GM21528 (cell line): ENCODE results near the gene CASKIN1.

Source experiments
- ATAC-seq: cut with Tn5 transposase; IDR thresholded peaks from one replicate; pipeline ENCODE4 v1.9.1; 2021; ENCODE audit warnings: mild to moderate bottlenecking, moderate library complexity; ENCODE audit not compliant: unreplicated experiment, low FRiP score

Gene CASKIN1

GRCh38 chr16:2233872-2234812 is 37.7 kb upstream of the CASKIN1 start:
- no peak for ATAC-seq

DNA sequence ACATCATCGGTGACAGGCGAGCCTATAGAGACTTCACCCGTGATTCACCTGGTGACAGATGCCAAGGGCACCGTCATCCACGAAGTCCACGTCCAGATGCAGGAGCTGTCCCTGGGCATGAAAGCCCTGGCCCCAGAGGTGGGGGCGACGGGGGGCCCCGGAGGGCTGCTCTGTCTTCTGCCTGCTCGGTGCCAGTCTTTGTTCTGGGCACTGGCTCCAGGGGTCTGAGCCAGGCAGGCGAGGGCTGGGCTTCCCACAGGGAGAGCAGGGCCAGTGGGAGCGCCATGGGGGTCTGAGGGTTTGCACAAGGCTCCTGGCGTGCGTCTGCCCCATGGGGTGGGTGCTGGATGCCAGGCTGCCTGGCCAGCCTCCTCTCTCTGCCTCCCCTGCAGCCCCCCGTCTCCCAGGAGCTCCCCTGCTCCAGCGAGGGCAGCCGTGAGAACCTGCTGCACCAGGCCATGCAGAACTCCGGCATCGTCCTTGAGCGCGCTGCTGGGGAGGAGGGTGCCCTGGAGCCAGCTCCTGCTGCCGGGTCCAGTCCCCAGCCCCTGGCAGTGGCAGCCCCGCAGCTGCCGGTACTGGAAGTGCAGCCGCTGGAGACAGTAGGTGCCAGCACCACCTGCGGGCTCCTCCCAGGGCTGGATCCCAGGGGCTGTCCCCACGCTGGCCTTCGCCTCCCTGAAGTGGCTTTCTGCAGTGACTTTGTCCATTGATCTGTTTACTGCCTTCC is 36.8 kb upstream of the CASKIN1 start:
- ATAC-seq = no peak

DNA sequence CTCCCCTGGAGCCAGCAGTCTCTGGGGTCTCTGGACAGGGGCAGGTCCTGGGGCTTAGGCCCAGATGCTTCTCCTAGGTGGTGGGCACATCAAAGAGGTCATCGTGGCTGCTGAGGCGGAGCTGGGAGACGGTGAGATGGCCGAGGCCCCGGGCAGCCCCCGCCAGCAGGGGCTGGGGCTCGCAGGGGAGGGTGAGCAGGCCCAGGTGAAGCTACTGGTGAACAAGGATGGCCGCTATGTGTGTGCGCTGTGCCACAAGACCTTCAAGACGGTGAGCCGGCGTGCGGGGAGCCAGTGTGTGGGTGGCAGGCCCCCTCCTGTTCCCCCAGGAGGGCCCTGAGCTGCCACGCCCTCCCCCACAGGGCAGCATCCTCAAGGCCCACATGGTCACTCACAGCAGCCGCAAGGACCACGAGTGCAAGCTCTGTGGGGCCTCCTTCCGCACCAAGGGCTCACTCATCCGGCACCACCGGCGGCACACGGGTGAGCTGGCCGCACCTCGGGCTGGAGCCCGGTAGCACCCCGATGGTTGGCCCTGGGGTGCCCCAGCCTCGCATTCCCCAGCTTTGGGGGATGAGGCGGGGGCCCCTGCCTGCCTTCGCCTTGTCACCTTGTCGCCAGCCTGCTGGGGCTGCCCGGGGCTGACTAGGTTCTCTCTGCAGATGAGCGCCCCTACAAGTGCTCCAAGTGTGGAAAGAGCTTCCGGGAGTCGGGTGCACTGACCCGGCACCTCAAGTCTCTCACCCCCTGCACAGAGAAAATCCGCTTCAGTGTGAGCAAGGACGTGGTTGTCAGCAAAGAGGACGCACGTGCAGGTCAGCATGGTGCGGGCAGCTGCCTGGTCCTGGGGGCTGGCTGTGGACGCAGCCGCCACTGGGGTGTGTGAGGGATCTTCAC is 35.9 kb upstream of the CASKIN1 start:
- no peak for ATAC-seq

- no peak for ATAC-seq
Measured at GRCh38 chr16:2231016-2231931, 34.9 kb upstream of the CASKIN1 start.

DNA sequence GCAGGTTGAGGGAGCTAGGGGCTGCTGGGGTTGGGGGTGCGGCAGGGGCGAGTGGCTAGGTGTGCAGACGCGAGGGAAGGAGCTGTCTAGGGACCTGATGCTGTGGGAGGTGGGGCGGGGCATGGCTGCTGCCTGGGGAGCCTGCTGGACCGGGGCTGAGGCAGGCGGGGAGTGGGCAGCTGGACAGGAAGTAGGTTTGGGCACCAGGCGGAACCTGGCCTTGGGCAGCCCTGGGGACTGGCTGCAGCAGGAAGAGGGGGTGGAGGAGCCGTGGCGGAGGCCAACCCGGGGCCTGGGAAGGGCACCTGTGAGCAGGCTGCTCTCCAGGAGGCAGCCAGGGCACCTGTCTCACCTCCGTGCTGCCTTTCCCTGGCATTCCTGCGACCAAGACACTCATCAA is 34.0 kb upstream of the CASKIN1 start:
- ATAC-seq = no peak

GRCh38 chr16:2229632-2230250 is 33.3 kb upstream of the CASKIN1 start:
- no peak for ATAC-seq

DNA sequence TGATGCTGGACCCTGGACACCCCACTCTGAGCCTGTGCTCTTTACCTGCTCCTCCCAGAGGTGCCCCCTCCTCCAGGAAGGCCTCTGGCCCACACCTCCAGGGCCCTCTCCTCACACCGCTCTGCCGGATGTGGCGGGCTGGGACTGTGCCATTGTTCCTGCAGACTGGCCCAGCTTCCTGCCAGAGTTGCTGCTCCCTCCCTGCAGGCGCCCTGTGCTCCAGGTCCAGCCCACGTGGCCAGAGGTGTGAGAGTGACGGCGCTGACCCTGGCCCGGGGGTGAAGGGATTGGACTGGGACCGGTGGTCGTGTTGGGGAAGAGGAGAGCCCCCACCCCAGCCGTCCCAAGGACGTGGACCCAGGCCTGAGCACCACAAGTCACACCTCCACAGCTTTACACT is 32.7 kb upstream of the CASKIN1 start:
- no peak for ATAC-seq

DNA sequence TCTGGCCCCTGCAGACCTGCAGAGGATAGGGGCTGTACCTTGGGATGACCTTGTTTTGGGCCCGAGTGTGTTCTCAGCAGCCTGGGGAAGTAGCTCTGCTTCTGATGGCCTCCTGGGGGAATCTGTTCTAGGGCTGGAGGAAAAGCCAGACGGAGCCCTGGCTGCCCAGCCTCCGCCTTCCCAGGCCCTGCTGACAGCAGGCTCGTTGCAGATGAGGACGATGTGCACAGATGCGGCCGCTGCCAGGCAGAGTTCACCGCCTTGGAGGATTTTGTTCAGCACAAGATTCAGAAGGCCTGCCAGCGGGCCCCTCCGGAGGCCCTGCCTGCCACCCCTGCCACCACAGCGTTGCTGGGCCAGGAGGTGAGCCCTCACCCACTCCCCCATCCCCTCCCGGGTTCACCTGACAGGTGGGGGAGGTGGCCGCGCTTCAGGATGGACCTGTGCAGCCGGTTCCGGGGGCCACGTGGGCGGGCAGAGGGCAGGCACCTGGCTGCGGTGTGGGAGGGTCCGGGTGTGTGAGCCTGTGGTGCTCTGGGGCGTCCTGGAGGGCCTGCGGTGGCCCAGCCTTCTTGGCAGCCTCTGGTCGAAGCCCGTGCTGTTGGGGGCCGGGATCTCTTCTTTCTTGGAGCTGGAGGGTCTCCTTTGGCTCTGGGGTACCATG is 31.9 kb upstream of the CASKIN1 start:
- no peak for ATAC-seq

- ATAC-seq = no peak
Measured at GRCh38 chr16:2226918-2227317, 30.5 kb upstream of the CASKIN1 start.

DNA sequence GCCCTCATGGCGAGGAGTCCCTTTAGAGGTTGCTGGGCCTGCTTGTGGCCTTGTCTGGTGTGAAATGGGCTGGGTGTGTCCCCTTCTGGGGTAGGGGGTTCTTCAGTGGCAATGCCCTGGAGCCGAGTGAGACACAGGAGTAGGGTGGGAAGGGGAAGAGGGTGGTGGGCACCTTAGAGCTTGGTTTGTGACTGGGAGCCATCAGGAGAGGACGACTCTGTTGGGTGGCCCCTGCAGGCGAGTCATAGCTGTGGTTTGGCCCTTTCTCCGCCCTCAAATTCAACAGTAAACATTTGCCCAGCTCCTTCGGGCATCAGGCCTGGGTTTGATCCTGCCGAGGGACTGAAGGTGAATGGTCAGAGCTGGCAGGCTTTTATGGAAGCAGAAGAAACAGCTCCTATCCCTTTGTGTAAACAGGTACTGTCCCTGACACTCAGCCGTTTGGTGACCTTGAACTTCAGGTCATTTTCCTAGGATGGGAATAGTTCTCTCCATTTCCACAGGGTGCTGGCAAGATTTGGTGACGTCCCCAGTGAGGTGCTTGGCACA is 29.9 kb upstream of the CASKIN1 start:
- no peak for ATAC-seq

- ATAC-seq = peak; percentile 23
Measured at GRCh38 chr16:2223942-2224486, 27.6 kb upstream of the CASKIN1 start.

DNA sequence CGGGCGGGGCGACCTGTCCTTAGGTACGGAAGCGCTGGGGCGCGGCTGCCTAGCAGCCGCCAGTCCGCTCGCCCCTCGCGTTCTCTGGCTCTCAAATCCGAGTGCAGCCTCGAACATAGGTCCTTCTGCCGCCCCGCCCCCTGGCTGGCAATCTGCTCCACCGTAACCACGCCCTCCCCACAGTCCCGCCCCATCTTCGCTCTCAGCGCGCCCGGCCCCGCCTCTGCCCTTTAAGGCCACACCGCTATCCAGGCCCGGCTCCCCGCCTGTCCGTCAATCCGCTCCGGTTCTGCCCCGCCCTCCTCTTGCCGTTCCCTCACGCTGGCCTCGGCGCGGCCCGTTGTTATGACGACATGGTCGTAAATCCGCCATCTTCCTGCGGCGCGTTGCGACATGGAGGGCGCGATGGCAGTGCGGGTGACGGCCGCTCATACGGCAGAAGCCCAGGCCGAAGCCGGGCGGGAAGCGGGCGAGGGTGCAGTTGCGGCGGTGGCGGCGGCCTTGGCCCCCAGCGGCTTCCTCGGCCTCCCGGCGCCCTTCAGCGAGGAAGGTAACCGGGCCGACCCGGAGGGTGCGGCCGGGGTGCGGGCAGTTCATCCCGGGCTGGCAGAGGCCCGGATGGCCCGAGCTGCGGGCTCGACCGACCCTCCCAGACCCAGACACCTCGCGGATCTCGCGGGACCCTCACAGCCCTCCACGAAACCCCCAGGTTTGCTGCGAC is 27.0 kb upstream of the CASKIN1 start, which contains the start of gene E4F1:
TSS of gene E4F1 (plus strand) at position 371 of the 721 bp plus-strand sequence. CDS start at position 394, 23 bp downstream.
- peak; percentile 91 for ATAC-seq

GRCh38 chr16:2216330-2216729 is 19.9 kb upstream of the CASKIN1 start:
- no peak for ATAC-seq

DNA sequence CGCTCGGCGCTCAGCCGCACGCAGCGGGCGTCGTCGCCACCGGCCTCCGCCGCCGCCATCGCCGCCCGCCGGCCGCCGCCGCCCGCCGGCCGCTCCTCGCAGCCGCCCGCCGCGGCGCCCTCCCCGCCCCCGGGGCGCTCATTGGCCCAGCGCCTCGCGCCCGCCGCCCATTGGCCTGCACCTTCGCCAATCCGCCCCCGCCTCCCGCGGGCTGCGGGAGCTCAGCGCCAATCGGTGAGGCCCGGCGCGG is 18.2 kb upstream of the CASKIN1 start, which contains the start of gene PGP:
TSS of gene PGP (minus strand) at position 122 of the 250 bp plus-strand sequence. CDS start at position 59, 63 bp downstream.
- peak; percentile 67 for ATAC-seq

GRCh38 chr16:2213817-2214718 is 17.7 kb upstream of the CASKIN1 start:
- ATAC-seq = peak; percentile 4
